GM21529 (cell line): ENCODE data around the gene MUC5AC.

Experiments used
- ATAC-seq: cut with Tn5 transposase; IDR thresholded peaks from one replicate; pipeline ENCODE4 v1.9.1; 2021; ENCODE audit not compliant: unreplicated experiment

MUC5AC gene

DNA sequence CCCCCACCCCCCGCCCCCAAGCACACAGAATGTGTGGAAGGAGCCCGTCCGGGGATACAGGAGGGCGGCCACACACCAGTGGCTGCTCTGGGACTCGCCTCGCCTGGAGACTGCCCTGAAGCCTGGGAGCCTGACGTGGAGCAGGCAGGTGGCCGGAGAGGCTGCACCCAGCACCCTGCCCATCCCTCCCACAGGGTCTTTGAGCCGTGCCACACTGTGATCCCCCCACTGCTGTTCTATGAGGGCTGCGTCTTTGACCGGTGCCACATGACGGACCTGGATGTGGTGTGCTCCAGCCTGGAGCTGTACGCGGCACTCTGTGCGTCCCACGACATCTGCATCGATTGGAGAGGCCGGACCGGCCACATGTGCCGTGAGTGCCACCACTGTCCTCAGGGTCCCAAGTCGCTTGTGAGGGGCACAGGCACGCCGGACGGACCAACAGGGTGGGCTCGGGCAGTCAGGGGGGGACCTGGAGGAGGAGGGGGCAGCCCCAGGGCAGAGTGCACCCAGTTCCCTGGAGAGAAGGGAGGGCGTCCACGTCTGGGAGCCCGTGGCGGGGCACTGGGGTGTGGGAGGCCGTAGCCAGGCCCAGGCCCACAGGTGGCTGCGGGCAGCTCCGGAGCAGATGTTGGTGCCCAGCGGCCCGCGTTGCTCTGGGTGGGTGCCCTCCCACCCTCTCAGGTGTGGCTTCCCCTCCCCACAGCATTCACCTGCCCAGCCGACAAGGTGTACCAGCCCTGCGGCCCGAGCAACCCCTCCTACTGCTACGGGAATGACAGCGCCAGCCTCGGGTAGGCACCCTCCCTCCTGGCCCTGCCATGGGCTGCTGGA, 38.1 kb downstream of the MUC5AC start:
- ATAC-seq = no peak

DNA sequence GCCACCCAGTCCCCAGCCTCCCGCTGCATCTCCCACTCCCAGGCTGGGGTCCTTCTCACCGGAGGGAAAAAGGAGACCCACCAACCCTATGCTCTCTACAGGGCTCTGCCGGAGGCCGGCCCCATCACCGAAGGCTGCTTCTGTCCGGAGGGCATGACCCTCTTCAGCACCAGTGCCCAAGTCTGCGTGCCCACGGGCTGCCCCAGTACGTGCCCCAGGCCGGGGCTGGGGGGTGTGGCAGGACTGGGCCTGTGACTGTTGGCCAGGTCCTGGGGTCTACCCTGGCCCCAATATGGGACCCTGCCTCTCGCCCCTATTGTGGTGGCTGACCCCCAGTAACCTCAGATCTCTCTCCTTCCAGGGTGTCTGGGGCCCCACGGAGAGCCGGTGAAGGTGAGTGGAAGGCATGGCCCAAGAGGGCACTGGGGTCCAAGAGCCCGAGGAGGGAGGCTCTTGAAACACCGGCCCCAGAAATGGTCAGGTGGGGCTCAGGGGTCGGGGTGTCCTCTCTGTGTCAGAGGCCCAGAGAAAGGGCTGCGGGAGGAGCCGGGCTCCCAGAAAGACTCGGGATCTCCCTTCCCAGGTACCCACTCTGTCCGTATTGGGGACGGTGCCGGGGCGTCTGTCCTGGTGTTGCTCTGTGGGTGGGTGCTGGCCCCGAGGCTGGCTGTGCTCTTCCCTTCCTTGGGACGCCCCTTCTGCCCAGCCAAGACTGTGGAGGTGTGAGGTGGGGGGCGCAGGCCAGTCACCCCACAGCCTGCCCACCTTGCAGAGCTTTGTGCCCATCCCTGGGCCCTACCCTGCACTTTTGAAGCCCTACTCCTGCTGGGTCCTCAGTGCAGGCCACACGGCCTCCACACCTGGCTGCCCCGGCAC, 39.0 kb downstream of the MUC5AC start:
- ATAC-seq = no peak

DNA sequence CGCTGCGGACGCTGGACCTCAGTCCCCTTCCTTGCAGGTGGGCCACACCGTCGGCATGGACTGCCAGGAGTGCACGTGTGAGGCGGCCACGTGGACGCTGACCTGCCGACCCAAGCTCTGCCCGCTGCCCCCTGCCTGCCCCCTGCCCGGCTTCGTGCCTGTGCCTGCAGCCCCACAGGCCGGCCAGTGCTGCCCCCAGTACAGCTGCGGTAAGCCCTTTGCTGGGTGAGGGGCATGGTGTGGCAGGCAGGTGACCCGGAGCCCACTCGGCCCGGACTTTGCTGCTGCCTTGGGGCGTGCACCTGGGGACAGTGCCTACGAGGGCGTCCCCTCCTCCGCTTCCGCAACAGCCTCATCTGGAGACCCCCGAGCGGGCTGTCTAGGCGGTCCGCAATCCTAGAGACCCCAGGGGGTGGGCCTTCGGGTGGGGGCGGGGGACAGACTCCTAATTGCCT, 39.7 kb downstream of the MUC5AC start:
- ATAC-seq = no peak

DNA sequence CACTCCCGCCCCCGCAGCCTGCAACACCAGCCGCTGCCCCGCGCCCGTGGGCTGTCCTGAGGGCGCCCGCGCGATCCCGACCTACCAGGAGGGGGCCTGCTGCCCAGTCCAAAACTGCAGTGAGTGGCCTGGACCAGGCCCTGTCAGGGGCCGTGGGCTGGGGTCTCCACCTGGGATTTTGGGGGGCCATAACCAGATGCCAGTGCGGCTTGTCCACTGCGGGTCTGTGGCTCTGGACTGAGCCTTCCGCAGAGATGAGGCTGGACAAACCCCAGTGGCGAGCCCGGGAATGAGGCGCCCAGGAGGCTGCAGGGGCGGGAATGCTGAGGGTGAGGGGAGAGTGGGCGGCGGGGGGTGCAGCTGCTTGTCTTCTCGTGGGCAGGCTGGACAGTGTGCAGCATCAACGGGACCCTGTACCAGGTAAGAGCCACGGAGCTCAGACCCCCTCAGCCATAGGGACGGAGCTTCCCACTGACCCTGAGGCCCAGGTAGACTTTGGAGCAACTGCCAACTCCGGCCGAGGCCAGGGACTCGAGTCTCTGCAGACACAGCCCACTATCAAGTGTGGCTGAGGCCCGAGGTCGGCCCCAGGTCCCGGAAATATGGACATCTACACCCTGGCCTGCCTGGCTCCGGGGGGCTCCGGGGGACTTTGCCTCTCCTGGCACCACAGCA, 40.3 kb downstream of the MUC5AC start:
- no peak for ATAC-seq

DNA sequence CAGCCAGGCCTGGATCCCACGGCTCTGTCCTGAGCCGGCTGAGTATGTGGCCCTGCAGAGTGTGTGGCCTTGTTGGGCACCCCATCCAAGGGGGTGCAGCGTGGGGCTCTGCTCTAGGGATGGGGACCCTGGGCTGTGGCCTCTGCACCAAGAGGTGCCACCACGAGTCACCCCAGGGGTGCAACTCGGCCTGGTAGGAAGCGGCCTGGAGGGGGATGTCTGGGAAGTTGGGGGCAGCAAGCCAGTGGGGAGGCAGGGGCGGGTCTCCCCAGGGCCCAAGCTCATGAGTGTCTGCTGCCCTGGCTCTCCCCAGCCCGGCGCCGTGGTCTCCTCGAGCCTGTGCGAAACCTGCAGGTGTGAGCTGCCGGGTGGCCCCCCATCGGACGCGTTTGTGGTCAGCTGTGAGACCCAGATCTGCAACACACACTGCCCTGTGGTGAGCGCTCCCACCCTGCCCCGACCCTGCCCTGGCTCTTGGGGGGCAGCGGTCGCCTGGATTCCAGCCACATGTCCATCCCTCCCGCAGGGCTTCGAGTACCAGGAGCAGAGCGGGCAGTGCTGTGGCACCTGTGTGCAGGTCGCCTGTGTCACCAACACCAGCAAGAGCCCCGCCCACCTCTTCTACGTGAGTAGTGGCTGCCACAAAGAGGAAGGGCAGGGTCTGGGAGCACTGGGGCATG, 40.9 kb downstream of the MUC5AC start:
- ATAC-seq = no peak

DNA sequence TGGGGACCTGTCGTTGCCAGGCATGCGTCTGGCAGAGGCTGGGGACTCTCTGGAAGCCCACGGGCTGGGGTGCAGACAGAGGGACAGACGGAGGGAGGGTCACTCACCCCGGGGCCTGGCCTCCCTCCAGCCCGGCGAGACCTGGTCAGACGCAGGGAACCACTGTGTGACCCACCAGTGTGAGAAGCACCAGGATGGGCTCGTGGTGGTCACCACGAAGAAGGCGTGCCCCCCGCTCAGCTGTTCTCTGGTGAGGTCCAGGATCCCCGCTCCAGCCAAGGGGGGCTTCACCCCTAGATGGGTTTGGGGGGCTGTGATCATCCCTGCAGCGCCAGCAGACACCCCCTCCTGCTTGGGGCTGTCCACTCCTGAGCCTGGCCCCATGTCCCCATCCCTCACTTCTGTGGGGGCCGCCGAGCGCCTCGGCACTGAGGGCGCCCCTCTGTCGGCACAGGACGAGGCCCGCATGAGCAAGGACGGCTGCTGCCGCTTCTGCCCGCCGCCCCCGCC, 41.5 kb downstream of the MUC5AC start:
- ATAC-seq = no peak

DNA sequence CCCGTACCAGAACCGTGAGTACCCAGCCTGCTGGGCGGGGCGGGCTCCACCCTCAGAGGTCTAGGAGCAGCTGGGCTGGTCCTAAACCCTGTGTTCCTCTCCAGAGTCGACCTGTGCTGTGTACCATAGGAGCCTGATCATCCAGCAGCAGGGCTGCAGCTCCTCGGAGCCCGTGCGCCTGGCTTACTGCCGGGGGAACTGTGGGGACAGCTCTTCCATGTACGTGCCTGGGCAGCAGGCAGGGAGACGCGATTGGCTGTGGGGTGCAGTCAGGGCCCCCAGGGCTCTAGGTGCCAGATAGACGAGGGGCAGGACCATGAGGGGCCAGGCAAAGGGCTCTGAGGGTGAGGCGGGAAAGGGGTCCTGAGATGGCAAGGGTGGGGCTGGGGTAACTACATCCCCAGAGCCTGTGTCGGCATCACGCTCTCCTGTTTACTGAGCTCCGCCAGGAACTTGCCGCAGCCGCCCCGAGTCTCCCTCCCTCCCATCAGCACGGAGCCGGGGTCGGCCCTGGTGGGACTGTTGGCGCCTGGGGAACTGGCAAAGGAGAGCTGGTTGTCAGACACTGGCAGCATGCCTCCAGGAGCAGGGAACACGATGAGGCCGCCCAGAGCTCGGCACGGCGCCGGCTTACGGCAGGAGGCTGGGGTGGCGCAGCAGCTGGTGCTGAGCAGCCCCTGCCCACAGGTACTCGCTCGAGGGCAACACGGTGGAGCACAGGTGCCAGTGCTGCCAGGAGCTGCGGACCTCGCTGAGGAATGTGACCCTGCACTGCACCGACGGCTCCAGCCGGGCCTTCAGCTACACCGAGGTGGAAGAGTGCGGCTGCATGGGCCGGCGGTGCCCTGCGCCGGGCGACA, 42.2 kb downstream of the MUC5AC start:
- no peak for ATAC-seq

DNA sequence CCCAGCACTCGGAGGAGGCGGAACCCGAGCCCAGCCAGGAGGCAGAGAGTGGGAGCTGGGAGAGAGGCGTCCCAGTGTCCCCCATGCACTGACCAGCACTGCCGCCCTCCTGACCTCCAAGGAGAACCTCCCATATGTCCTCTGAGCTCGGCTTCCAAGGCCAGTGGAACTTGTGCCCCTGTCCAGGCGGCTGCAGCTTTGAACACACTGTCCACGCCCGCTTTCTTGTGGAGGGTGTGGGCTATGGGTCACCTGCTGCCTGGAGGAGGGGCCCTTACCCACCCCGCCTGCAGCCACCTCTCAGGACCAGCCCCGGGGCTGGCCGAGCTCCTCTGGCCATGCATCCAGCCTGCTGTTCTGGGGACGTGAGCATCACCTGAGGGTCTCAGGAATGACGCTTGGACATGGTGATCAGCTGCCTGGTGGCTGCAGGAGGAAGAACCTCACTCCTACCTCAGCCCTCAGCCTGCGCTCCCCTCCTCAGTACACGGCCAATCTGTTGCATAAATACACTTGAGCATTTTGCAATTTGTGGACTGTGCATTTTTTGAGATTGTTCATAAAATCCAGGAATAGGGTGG, 42.9 kb downstream of the MUC5AC start:
- no peak for ATAC-seq

DNA sequence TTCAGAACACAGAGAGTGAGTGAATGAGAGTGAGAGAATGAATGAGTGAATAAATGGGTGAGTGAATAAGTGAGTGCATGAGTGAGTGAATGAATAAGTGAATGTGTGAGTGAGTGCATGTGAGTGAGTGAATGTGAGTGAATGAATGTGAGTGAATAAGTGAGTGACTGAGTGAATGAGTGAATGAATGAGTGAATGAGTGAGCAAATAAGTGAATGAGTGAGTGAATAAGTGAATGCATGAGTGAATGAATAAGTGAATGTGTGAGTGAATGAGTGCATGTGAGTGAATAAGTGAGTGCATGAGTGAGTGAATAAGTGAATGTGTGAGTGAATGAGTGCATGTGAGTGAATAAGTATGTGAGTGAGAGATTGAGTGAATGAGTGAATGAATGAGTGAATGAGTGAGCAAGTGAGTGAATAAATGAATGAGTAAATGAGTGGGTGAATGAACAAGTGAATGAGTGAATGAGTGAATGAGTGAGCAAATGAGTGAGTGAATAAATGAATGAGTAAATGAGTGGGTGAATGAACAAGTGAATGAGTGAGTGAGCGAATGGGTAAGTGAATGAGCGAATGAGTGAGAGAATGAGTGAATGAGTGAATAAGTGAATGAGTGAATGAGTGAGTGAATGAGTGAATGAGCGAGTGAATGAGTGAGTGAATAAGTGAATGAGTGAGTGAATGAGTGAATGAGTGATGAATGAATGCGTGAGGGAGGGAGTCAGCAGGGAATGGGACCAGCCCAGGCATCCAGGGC, 43.8 kb downstream of the MUC5AC start:
- no peak for ATAC-seq

DNA sequence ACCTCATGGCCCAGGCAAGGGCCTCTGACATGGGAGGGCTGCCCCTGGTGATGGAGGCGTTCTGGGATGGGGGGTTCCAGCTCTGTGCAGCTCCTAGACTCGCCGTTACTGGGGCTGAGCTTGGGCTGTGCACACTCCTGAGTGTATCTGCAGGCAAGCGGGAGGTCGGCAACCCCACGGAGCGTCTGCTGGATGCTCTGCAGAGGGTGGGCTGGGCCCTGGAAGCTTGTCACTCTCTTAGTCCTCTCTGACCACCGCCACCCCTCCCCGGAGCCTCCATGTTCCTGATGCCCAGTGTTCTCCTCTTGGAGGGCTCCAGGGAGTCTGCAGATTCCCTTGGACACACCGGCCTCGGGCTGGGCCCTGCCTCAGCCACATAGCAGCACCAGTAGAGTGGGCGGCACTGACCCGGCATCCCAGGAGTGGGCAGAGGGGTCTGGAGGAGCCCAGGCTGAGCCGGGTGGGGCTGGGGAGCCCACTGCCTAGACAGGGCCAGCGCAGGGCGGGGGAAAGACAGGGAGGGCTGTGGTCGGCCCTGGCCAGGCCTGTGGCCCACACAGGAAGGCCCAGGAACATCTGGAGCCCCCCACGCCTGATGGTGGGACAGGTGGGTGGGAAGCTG, 44.5 kb downstream of the MUC5AC start:
- ATAC-seq = no peak

DNA sequence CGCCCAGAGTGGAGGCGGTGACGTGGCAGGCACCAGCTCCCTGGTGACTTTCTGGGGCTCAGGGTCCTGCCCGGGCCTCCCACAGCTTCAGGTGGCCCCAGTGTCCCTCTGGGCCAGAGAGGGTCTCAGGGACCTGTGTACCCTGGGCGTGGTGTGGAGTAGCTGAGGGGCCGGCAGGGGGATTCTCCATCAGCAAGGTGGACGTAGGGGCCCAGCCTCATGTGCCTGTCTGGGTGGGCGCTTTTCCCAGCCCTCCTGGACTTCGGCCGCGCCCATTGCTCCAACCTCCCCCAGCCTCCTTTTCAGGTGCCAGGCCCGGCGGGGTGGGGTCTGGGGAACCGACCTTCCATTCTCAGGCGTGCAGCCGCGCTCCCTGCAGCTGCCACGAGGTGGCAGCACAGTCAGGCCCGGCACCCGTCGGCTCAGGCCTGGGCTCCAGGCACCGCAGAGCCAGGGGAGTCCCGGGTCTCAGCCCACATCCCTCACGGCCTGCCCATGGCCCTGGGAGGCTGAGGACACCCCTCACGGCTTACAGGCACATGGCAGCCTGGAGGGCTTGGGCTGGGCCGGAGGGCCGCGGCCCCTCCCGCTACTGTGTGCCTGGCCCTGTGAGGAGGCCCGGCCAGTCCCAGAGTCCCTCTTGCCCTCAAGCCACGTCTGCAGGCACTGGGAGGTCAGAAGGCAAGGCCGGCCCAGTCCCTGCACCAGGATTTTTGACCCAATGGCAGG, 45.2 kb downstream of the MUC5AC start:
- no peak for ATAC-seq

DNA sequence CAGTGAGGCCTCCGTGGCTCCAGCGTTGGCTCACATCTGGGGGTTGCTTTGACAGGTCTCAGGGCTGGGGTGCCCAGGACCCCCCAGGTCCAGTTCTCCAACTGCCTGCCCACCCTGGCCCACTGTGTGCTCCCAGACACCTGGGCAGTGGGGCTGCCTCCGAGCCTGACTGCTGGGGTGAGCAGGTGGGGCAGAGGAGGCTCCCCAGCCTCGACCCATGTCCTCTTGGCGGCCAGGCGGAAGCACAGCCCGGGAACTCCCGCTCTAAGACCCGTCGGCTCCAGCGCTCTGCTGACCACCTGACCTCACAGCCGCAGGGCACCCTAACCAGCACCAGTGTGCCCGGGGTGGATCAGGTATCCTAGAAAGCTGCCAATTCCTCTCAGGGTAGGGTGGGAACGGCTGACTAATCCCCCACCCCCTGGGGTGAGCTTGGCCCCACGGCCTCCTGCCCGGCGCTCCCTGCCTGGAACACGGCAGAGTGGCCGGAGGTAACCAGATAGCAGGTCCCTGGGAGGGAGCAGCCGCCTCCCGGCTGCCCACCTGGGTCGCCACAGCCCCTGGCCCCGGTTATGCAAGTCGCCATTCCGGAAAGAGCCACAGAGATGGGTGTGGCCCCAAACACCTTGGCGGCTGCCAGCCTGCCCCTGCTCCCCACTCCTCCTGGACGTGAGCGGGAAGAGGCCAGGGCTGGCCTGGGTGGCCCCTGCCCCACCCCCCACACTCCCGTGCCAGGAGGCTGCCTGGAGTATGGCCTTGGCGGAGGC, 45.9 kb downstream of the MUC5AC start:
- no peak for ATAC-seq

DNA sequence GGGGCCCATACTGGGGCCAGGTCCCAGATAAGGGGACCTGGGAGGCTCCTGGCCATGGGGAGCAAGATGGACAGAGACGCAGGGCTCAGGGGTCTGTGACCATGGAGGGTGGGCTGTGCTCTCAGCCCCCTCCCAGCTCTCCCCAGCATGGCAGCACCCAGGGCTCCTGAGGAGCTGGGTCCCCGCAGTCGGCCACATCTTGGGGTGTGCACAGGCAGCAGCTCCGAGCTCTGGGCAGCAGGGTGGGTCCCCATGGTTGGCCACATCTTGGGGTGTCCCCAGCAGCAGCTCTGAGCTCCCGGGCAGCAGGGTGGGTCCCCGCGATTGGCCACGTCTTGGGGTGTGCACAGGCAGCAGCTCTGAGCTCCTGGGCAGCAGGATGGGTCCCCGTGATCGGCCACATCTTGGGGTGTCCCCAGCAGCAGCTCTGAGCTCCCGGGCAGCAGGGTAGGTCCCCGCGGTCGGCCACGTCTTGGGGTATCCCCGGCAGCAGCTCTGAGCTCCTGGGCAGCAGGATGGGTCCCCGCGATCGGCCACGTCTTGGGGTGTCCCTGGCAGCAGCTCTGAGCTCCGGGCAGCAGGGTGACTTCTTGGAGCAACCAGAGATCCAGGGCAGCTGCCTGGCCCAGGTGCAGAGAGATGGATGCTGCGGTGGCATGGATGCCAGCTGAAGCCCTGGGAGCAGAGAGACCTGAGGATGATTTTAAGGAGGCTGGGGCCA, 46.8 kb downstream of the MUC5AC start:
- no peak for ATAC-seq

DNA sequence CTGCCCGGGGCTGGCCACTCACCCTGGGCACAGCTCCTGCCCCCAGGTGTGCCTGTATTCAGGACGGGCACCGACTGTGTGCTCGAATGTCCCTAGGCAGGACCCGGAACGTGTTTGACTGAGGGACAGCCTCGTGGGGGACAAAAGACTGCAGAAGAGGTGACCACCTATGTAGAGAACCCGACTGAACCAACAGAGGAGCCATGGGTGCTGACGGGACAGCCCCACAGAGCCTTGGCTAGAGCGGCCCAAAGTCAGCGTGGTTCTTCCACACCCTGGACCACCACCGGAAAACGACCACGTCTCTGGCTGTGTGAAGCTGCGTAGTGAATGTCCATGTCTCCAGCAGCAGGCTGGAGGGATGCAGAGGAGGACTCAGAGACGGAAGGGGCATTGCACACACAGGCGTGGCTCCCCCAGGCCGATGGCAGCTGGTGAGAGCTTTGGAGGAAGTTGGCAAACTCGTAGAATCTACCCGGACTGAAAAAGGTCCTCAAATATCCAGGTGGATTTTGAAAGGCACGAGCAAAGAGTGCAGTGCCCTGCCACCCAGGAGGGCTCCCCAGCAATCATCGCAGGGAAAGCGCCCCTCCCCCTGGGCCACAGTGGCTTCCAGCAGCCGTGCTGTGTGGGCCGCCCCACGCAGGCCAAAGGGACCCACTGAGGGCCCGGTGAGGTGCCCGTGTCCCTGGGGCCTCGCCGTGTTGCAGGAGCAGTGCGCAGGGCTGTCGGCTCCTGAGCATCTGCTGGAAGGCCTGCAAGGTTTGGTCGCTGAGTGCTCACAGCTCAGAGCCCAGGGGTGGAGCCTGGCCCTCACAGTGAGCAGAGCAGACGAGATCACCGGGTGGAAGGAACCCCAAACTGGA, 47.6 kb downstream of the MUC5AC start:
- ATAC-seq = no peak

DNA sequence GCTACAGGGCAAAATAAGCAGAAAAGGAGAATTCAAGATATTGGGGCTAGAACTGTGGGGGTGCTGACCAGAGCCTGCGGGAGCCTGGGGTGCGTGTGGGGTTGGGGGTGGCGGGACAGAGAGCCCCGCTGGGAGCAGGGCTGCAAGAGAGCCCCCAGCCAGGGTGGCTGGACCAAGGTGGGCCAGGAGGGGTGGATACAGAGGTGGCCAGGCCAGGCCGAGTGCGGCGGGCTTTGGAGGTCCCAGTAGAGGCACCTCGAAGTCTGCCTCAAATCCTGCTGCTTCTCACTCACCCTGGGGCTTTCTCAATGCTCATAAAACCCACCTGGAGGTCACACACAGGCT, 48.2 kb downstream of the MUC5AC start:
- ATAC-seq = no peak
